B cell (primary cell): Measurements from ENCODE around the gene FBF1.

Experiments
- EZH2 ChIP-seq: IDR thresholded peaks from 2 replicates; pipeline ENCODE4 v1.6.1; 2012; ENCODE audit warnings: borderline replicate concordance, low read depth, mild to moderate bottlenecking, moderate library complexity, low read length; ENCODE audit not compliant: insufficient read depth, poor library complexity, severe bottlenecking
- TF ChIP-seq, protein P1 (sequence below): fragments of 200-600 bp; IDR thresholded peaks from one replicate; pipeline ENCODE4 v1.8.0; 2022; ENCODE audit warnings: antibody characterized with exemption, mild to moderate bottlenecking

DNA sequence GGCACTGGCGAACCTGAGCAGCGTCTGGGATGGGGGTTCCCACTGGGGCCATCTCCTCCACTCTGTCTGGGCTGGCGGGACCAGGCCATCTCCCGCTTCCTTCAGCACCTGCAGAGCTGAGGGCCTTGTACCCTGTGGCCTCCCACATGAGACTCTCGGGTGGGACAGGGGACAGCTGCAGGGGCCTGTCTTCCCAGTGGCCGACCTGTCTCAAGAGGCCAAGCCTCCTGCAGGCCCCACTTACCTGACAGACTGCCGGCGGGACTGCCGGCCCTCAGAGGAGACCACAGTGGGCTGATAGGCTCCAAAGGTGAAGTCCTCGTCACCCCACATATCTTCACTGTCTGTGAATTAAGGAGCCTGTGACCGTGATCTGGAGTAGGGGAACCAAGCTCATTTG lies 15.7 kb downstream of the FBF1 start:
- TF ChIP-seq, protein P1, sequence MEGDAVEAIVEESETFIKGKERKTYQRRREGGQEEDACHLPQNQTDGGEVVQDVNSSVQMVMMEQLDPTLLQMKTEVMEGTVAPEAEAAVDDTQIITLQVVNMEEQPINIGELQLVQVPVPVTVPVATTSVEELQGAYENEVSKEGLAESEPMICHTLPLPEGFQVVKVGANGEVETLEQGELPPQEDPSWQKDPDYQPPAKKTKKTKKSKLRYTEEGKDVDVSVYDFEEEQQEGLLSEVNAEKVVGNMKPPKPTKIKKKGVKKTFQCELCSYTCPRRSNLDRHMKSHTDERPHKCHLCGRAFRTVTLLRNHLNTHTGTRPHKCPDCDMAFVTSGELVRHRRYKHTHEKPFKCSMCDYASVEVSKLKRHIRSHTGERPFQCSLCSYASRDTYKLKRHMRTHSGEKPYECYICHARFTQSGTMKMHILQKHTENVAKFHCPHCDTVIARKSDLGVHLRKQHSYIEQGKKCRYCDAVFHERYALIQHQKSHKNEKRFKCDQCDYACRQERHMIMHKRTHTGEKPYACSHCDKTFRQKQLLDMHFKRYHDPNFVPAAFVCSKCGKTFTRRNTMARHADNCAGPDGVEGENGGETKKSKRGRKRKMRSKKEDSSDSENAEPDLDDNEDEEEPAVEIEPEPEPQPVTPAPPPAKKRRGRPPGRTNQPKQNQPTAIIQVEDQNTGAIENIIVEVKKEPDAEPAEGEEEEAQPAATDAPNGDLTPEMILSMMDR = no peak
- TF ChIP-seq EZH2 = no peak
